Gastroesophageal sphincter (tissue), 4 donors: ENCODE data around the gene SQSTM1. TPM values are rescaled to one million over a fixed set of nuclear protein-coding genes. Genes with fewer than 3 reads are reported as not detected.
"Not testable (repeated sequence)": the region's sequence is repeated elsewhere in the genome, so short reads cannot be mapped to it uniquely, and the experiment has no call there.

Experiments
- ATAC-seq: fragments of 150-250 bp; one replicate; pipeline ENCODE4 v1.9.1; 2016; ENCODE audit warnings: mild to moderate bottlenecking, moderate library complexity
- H3K27ac ChIP-seq, 4 donors: fragments of 200-600 bp; sonication (generic) in 3 of 4; 1 replicate in 3 of 4; 2 replicates in 1 of 4; pipeline ENCODE4 v1.5.1; 2016 to 2019
- H3K27me3 ChIP-seq: fragments of 200-600 bp; sonication (generic); one replicate; pipeline ENCODE4 v1.5.1; 2019
- H3K36me3 ChIP-seq, 2 donors: fragments of 200-600 bp; sonication (generic); one replicate each; pipeline ENCODE4 v1.5.1; 2019; ENCODE audit warnings: control low read depth in 1 of 2
- H3K4me1 ChIP-seq, 3 donors: fragments of 200-600 bp; sonication (generic); 1 replicate in 2 of 3; 2 replicates in 1 of 3; pipeline ENCODE4 v1.5.1; 2016 to 2019; ENCODE audit warnings: control low read depth in 2 of 3
- H3K4me3 ChIP-seq, 2 donors: fragments of 200-600 bp; sonication (generic); one replicate each; pipeline ENCODE4 v1.5.1; 2019; ENCODE audit warnings: mild to moderate bottlenecking in 1 of 2, moderate library complexity in 1 of 2
- H3K9me3 ChIP-seq, 3 donors: fragments of 200-600 bp; sonication (generic); one replicate each; pipeline ENCODE4 v1.5.1; 2017 to 2019; ENCODE audit warnings: control low read depth in 2 of 3
- EP300 ChIP-seq: sonication (generic); formaldehyde crosslinking; IDR thresholded peaks from one replicate; pipeline ENCODE4 v1.6.1; 2017; ENCODE audit warnings: antibody characterized with exemption, mild to moderate bottlenecking
- POLR2A ChIP-seq, 2 donors: fragments of 450-650 bp; IDR thresholded peaks; one replicate each; pipeline ENCODE4 v1.6.1; 2017; ENCODE audit warnings: antibody characterized with exemption in 2 of 2, mild to moderate bottlenecking in 2 of 2, moderate library complexity in 1 of 2
- POLR2AphosphoS5 ChIP-seq: sonication (generic); formaldehyde crosslinking; IDR thresholded peaks from one replicate; pipeline ENCODE4 v1.6.1; 2017; ENCODE audit warnings: antibody characterized with exemption
- WGBS, 2 donors: methylation state at CpG; one replicate each; pipeline ENCODE4 v1.1.5; 2018; ENCODE audit warnings: low coverage in 1 of 2; 5-methylcytosine and 5-hydroxymethylcytosine counted together
- total RNA-seq, 4 donors: library from RNA; depleted of rRNA; stranded (reverse); fragments of >200 nt; gene quantifications; one replicate each; pipeline ENCODE4 v1.1.0, GENCODE V29; 2016
- TF ChIP-seq, protein P1 (sequence below), 4 experiments: fragments of 200-600 bp in 2 of 4; fragments of 450-650 bp in 2 of 4; sonication (generic) in 1 of 4; IDR thresholded peaks; one replicate each; pipeline ENCODE4 v1.5.1; 2017 to 2019; ENCODE audit warnings: antibody characterized with exemption in 4 of 4, mild to moderate bottlenecking in 2 of 4, moderate library complexity in 2 of 4

Gene SQSTM1
- total RNA-seq, 4 donors from 2014 or later, result 305 to 485 (median 408) TPM

DNA sequence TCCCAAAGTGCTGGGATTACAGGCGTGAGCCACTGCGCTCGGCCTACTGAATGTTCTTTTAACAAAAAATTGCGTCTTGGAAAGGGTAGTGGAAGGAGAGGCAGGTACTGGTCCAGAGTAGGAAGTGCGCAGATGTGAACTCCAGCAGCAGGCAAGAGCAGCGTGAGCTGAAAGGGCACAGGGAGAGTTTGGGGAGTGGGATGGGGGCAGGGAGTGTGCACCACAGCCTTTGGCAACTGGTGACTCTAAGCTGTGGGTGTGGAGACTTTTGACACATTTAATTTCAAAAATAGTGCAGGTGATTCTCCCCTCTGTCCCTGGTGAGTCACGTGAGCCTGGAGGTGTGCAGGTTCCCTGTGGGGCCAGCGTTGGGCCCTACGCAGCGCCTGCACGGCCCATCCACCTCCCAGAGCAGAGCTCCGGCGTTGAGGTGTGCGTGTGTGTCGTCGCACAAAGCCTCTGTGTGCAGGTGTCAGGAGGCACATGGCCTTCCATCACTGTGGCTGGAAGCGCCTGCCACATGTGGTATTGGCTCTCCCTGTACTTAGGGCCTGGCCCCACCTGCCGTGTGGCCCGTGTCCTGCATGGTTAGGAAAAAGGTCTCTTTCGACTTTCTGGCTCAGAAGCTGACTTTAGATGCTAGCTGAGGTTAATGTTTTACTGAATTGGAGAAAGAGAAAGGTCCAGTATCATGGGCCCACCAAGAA, 11.5 kb downstream of the SQSTM1 start:
- ATAC-seq, result no peak
- 87 to 100% methylated on average over 1 to 11 of the region's 20 CpGs for WGBS, 2 donors
- Histone ChIP-seq H3K27ac (peak overlapping the region in 1 of 4 donors; percentile 14), H3K4me1 (peaks cover 0 to 79% (median 3%) of the 10 kb centered on the region in 3 donors), H3K4me3 (no peak overlapping the region), H3K9me3 (no peaks in the 10 kb centered on the region), H3K36me3 (peaks cover 0 to 98% of the 10 kb centered on the region in 2 donors), H3K27me3 (no peaks in the 10 kb centered on the region)
- TF ChIP-seq POLR2A (IDR thresholded peaks at IDR 0.05) (no peak), EP300 (no peak), POLR2AphosphoS5 (no peak)
- TF ChIP-seq, protein P1, sequence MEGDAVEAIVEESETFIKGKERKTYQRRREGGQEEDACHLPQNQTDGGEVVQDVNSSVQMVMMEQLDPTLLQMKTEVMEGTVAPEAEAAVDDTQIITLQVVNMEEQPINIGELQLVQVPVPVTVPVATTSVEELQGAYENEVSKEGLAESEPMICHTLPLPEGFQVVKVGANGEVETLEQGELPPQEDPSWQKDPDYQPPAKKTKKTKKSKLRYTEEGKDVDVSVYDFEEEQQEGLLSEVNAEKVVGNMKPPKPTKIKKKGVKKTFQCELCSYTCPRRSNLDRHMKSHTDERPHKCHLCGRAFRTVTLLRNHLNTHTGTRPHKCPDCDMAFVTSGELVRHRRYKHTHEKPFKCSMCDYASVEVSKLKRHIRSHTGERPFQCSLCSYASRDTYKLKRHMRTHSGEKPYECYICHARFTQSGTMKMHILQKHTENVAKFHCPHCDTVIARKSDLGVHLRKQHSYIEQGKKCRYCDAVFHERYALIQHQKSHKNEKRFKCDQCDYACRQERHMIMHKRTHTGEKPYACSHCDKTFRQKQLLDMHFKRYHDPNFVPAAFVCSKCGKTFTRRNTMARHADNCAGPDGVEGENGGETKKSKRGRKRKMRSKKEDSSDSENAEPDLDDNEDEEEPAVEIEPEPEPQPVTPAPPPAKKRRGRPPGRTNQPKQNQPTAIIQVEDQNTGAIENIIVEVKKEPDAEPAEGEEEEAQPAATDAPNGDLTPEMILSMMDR (IDR thresholded peaks at IDR 0.05), result no peak

DNA sequence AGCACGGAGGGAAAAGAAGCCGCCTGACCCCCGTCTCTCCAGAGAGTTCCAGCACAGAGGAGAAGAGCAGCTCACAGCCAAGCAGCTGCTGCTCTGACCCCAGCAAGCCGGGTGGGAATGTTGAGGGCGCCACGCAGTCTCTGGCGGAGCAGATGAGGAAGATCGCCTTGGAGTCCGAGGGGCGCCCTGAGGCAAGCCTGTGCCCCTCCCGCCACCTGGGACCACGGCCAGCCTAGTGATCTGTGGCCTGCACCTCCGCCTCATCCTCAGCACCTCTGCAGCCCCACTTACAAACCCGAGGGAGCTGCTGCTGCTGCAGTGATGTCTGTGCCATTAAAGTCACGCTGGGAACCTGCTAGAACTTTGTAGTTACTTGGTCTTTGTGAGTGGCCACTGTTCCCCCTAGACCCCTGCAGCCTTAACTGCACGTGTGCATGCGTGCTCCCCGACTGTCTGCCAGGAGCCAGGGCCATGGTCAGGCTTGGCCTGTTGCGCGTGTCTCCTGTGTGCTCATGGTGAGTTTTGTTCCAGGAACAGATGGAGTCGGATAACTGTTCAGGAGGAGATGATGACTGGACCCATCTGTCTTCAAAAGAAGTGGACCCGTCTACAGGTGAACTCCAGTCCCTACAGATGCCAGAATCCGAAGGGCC, 12.5 kb downstream of the SQSTM1 start:
- Histone ChIP-seq H3K9me3 (no peaks in the 10 kb centered on the region), H3K4me3 (no peak overlapping the region), H3K27ac (peak overlapping the region in 1 of 4 donors; percentile 9), H3K27me3 (no peaks in the 10 kb centered on the region), H3K36me3 (peaks cover 0 to 98% of the 10 kb centered on the region in 2 donors), H3K4me1 (peaks cover 0 to 69% (median 3%) of the 10 kb centered on the region in 3 donors)
- peak; percentile 15 for TF ChIP-seq POLR2AphosphoS5
- no peak for TF ChIP-seq POLR2A (IDR thresholded peaks at IDR 0.05)
- WGBS, 2 donors, result 60 to 92% methylated on average over 1 to 2 of the region's 23 CpGs
- ATAC-seq, result no peak

DNA sequence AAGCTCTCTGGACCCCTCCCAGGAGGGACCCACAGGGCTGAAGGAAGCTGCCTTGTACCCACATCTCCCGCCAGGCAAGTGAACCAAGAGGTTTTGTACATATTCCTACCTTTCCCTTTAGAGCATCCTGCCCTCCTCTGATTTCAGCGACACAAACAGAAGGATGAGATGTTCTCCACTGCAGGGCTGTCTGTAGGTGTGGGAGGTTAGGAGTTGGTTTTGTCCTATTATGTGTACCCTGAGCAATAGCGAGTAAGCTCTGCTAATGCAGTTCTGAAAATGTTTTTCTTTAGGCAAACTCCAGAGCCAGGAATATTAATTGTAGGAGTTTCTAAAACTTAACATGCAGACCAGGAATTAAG, 13.0 kb downstream of the SQSTM1 start:
- Histone ChIP-seq H3K9me3 (no peaks in the 10 kb centered on the region), H3K36me3 (peaks cover 0 to 98% of the 10 kb centered on the region in 2 donors), H3K27ac (peak overlapping the region in 1 of 4 donors; percentile 9), H3K4me1 (peaks cover 0 to 64% (median 3%) of the 10 kb centered on the region in 3 donors), H3K27me3 (no peaks in the 10 kb centered on the region), H3K4me3 (no peak overlapping the region)
- TF ChIP-seq POLR2AphosphoS5, result no peak
- WGBS, 2 donors, result 95 to 100% methylated on average over 1 to 2 of the region's 3 CpGs
- ATAC-seq, result no peak

DNA sequence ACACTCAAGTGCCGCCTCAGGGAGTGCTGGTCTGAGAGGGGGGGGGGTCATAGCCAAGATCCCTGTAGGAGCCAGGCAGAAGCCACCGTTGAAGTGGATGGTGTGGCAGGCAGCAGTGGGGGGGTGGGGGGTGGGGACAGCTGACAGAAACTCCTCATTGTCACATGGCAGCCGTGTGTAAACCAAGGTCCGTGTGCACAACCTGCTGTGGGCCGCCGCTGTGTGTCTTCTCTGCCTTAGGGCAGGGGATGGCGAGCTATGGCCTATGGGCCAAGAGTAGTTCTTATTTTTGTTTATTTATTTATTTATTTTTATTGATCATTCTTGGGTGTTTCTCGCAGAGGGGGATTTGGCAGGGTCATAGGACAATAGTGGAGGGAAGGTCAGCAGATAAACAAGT, 13.4 kb downstream of the SQSTM1 start:
- ATAC-seq, result no peak
- H3K4me3 ChIP-seq, result no peak overlapping the region
- WGBS, 2 donors, result 100% methylated on average over 3 of the region's 8 CpGs; no CpG with 5 or more reads in 1 of the 2 donors
- TF ChIP-seq, protein P1 (IDR thresholded peaks at IDR 0.05), result no peak
- TF ChIP-seq POLR2A (IDR thresholded peaks at IDR 0.05), result no peak
- no peak for TF ChIP-seq POLR2AphosphoS5
- no peak for TF ChIP-seq EP300
- H3K27ac ChIP-seq, result peak overlapping the region in 1 of 4 donors; percentile 9
- H3K36me3 ChIP-seq, result peaks cover 0 to 98% of the 10 kb centered on the region in 2 donors
- H3K9me3 ChIP-seq, result no peaks in the 10 kb centered on the region
- H3K4me1 ChIP-seq, result peaks cover 0 to 60% (median 3%) of the 10 kb centered on the region in 3 donors
- no peaks in the 10 kb centered on the region for H3K27me3 ChIP-seq

DNA sequence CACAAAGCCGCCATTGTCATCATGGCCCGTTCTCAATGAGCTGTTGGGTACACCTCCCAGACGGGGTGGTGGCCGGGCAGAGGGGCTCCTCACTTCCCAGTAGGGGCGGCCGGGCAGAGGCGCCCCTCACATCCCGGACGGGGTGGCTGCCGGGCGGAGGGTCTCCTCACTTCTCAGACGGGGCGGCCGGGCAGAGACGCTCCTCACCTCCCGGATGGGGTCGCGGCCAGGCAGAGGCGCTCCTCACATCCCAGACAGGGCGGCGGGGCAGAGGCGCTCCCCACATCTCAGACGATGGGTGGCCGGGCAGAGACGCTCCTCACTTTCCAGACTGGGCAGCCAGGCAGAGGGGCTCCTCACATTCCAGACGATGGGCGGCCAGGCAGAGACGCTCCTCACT, 14.2 kb downstream of the SQSTM1 start:
- not testable (repeated sequence) for H3K9me3 ChIP-seq, H3K27ac ChIP-seq, H3K4me3 ChIP-seq, H3K27me3 ChIP-seq, ATAC-seq
- Histone ChIP-seq H3K4me1 (peaks cover 0 to 53% (median 3%) of the 10 kb centered on the region in 3 donors), H3K36me3 (peaks cover 0 to 98% of the 10 kb centered on the region in 2 donors)
- no CpG with 5 or more reads among the region's 28 CpGs for WGBS, 2 donors

DNA sequence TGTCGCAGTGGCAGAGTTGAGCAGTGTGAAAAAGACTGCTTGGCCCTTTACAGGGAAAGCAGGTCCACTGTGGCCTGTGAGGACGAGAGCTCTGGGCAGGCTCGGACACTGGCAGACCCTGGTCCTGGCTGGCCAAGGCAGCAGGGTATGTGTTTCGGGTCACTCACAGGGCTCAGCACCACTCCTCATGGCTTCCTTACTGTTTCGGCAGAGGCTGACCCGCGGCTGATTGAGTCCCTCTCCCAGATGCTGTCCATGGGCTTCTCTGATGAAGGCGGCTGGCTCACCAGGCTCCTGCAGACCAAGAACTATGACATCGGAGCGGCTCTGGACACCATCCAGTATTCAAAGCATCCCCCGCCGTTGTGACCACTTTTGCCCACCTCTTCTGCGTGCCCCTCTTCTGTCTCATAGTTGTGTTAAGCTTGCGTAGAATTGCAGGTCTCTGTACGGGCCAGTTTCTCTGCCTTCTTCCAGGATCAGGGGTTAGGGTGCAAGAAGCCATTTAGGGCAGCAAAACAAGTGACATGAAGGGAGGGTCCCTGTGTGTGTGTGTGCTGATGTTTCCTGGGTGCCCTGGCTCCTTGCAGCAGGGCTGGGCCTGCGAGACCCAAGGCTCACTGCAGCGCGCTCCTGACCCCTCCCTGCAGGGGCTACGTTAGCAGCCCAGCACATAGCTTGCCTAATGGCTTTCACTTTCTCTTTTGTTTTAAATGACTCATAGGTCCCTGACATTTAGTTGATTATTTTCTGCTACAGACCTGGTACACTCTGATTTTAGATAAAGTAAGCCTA, 15.7 kb downstream of the SQSTM1 start:
- H3K4me3 ChIP-seq, result no peak overlapping the region
- TF ChIP-seq POLR2A (IDR thresholded peaks at IDR 0.05) (no peak), POLR2AphosphoS5 (peak; percentile 74)
- 44 to 67% methylated on average over 5 to 9 of the region's 19 CpGs for WGBS, 2 donors
- peak overlapping the region in 3 of 4 donors; percentile 51 to 57 (median 52) for H3K27ac ChIP-seq
- ATAC-seq, result peak; percentile 35
- H3K27me3 ChIP-seq, result no peaks in the 10 kb centered on the region
- H3K36me3 ChIP-seq, result peaks cover 0 to 98% of the 10 kb centered on the region in 2 donors
- H3K9me3 ChIP-seq, result no peaks in the 10 kb centered on the region
- peaks cover 0 to 45% (median 3%) of the 10 kb centered on the region in 3 donors for H3K4me1 ChIP-seq
